ENCODE measurements around the gene LRTM2. TPM values are rescaled to one million over a fixed set of nuclear protein-coding genes. Genes with fewer than 3 reads are reported as not detected.

Gene LRTM2
- not detected in 2 replicates for total RNA-seq

GRCh38 chr12:1820191-1820895 is at the start of gene LRTM2:
Gene LRTM2, plus strand, starts transcription at chr12:1820565. Its CDS starts 7,584 bp downstream, at chr12:1828149.

Other genes starting within 250 kb of the LRTM2 start
- 5.2 and 7.1 TPM in 2 replicates for gene FBXL14, start 226.0 kb upstream of the LRTM2 start, total RNA-seq
- gene WNT5B, start 191.3 kb upstream of the LRTM2 start, total RNA-seq: 14.0 and 20.4 TPM in 2 replicates
- 16.1 and 18.0 TPM in 2 replicates for gene ADIPOR2, start 129.5 kb upstream of the LRTM2 start, total RNA-seq
- 0.09 and 0.35 TPM in 2 replicates for gene CACNA2D4, start 98.1 kb downstream of the LRTM2 start, total RNA-seq
- gene DCP1B, start 183.9 kb downstream of the LRTM2 start, total RNA-seq: 10.3 and 15.9 TPM in 2 replicates
- gene CACNA1C, start 232.4 kb downstream of the LRTM2 start, total RNA-seq: 2.1 and 10.7 TPM in 2 replicates